Mesendoderm (in vitro differentiated cells): ENCODE results near the gene RYR3.

Experiments
- DNase-seq: peaks from one replicate; pipeline ENCODE4 v3.0.0; 2013
- H2AK5ac ChIP-seq: 2 replicates; pipeline ENCODE4 v1.6.1; 2013; ENCODE audit warnings: low read length, inconsistent platforms
- H2BK120ac ChIP-seq: 2 replicates; pipeline ENCODE4 v1.6.1; 2013; ENCODE audit warnings: low read depth, mild to moderate bottlenecking, low read length, moderate library complexity, mixed read lengths
- H2BK15ac ChIP-seq: replicated peaks from 2 replicates; pipeline ENCODE4 v1.6.1; 2013; ENCODE audit warnings: low read depth, mild to moderate bottlenecking, moderate library complexity
- H2BK5ac ChIP-seq: 2 replicates; pipeline ENCODE4 v1.6.1; 2013; ENCODE audit warnings: low read length, inconsistent platforms
- H3K18ac ChIP-seq: 2 replicates; pipeline ENCODE4 v1.6.1; 2013; ENCODE audit warnings: mild to moderate bottlenecking, low read length, mixed read lengths
- H3K23ac ChIP-seq: one replicate; pipeline ENCODE4 v1.6.1; 2013; ENCODE audit warnings: low read length
- H3K27ac ChIP-seq: 2 replicates; pipeline ENCODE4 v1.5.1; 2013; ENCODE audit warnings: low read depth, mild to moderate bottlenecking, inconsistent platforms, low read length, moderate library complexity
- H3K27me3 ChIP-seq: 2 replicates; pipeline ENCODE4 v1.6.1; 2013; ENCODE audit warnings: low read length, control low read depth, mild to moderate bottlenecking, inconsistent platforms; ENCODE audit not compliant: insufficient read depth, poor library complexity
- H3K36me3 ChIP-seq: 2 replicates; pipeline ENCODE4 v1.6.1; 2013; ENCODE audit warnings: low read length, inconsistent platforms; ENCODE audit not compliant: control insufficient read depth, insufficient read depth
- H3K4ac ChIP-seq: one replicate; pipeline ENCODE4 v1.6.1; 2013; ENCODE audit warnings: low read depth, mild to moderate bottlenecking, low read length, moderate library complexity
- H3K4me1 ChIP-seq: 2 replicates; pipeline ENCODE4 v1.6.1; 2013; ENCODE audit warnings: low read depth, low read length, inconsistent platforms; ENCODE audit not compliant: control insufficient read depth
- H3K4me2 ChIP-seq: 2 replicates; pipeline ENCODE4 v1.6.1; 2013; ENCODE audit warnings: low read length
- H3K4me3 ChIP-seq: 2 replicates; pipeline ENCODE4 v1.5.1; 2013; ENCODE audit warnings: mild to moderate bottlenecking, low read length
- H3K56ac ChIP-seq: one replicate; pipeline ENCODE4 v1.6.1; 2013; ENCODE audit warnings: low read length
- H3K79me1 ChIP-seq: 2 replicates; pipeline ENCODE4 v1.6.1; 2013; ENCODE audit warnings: low read length, inconsistent platforms
- H3K79me2 ChIP-seq: 2 replicates; pipeline ENCODE4 v1.6.1; 2013; ENCODE audit warnings: mild to moderate bottlenecking, low read length; ENCODE audit not compliant: control insufficient read depth, insufficient read depth
- H3K9ac ChIP-seq: 2 replicates; pipeline ENCODE4 v1.6.1; 2013; ENCODE audit warnings: low read length, inconsistent platforms
- H4K5ac ChIP-seq: one replicate; pipeline ENCODE4 v1.6.1; 2013; ENCODE audit warnings: low read length
- H4K8ac ChIP-seq: one replicate; pipeline ENCODE4 v1.6.1; 2013; ENCODE audit warnings: low read depth, mild to moderate bottlenecking, control low read depth, low read length, moderate library complexity
- WGBS: extraction: QIAGEN DNeasy Blood & Tissue Kit; methylation state at CpG from one replicate; pipeline ENCODE4 v1.1.7; 2013; ENCODE audit warnings: low lambda C conversion rate, missing lambda C conversion rate; ENCODE audit not compliant: insufficient coverage; ENCODE audit errors: extremely low coverage; 5-methylcytosine and 5-hydroxymethylcytosine counted together

Gene RYR3

DNA sequence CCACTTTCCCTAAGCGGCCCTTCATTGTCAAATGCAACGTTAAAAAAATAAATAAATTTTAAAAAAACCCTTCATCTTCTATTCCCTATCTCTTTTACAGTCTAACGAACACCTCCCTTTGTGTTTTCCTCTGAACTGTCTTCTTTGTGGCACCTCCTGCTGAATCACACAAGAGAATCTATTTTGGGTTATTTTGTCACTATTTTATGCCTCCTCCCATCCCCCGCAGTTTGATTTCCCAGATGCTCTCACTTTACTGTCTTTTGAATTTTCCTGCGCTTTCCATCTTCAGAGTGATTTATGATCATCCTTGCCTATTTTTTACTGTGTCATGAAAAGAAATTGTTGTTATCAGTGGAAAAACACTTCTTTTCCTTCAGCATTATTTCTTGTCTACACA is 32.5 kb downstream of the RYR3 start:
- Histone ChIP-seq H2BK15ac (no peak overlapping the region), H3K56ac (no peak overlapping the region)

DNA sequence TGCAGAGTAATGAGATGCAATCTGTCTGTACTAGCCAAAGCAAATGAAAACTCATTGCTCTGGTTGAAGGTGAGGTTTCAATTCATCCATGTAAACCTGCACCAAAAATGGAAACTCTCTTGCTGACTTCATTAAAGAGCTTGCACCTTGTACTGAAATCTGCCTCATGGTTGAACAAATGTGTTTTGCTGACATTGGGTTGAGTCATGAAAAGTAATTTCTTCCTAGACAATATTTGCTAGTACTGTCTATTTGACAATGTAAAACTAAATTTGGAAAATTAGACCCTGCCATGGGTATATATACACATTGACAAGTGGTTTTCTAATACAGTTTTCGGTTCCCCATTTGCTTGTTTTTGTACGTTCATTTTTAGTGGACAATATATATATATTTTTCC is 33.3 kb downstream of the RYR3 start:
- no peak overlapping the region for H3K4ac ChIP-seq
- no CpG with 5 or more reads among the region's 2 CpGs for WGBS
- H3K4me1 ChIP-seq, result no peaks in the 10 kb centered on the region
- DNase-seq, result no peak
- H3K18ac ChIP-seq, result no peak overlapping the region
- H3K23ac ChIP-seq, result no peak overlapping the region
- H3K56ac ChIP-seq, result no peak overlapping the region
- H3K4me2 ChIP-seq, result no peak overlapping the region
- H2BK120ac ChIP-seq, result no peak overlapping the region
- H4K5ac ChIP-seq, result no peak overlapping the region
- no peak overlapping the region for H2BK15ac ChIP-seq
- no peak overlapping the region for H2AK5ac ChIP-seq
- H3K79me1 ChIP-seq, result no peaks in the 10 kb centered on the region
- H3K4me3 ChIP-seq, result no peak overlapping the region
- no peak overlapping the region for H2BK5ac ChIP-seq
- H3K79me2 ChIP-seq, result no peaks in the 10 kb centered on the region
- H3K27ac ChIP-seq, result no peak overlapping the region
- no peaks in the 10 kb centered on the region for H3K36me3 ChIP-seq
- no peak overlapping the region for H3K9ac ChIP-seq
- H4K8ac ChIP-seq, result no peak overlapping the region
- H3K27me3 ChIP-seq, result no peaks in the 10 kb centered on the region

More for the DNA sequence above, 32.5 kb downstream of the RYR3 start:
- no peaks in the 10 kb centered on the region for H3K4me1 ChIP-seq
- H4K8ac ChIP-seq, result no peak overlapping the region
- no peak overlapping the region for H2AK5ac ChIP-seq
- H3K23ac ChIP-seq, result no peak overlapping the region
- 100% methylated on average over 3 of the region's 5 CpGs for WGBS
- no peak overlapping the region for H3K4me3 ChIP-seq
- no peak overlapping the region for H4K5ac ChIP-seq
- H3K79me2 ChIP-seq, result no peaks in the 10 kb centered on the region
- no peaks in the 10 kb centered on the region for H3K27me3 ChIP-seq
- H3K9ac ChIP-seq, result no peak overlapping the region
- no peak overlapping the region for H2BK5ac ChIP-seq
- H3K79me1 ChIP-seq, result no peaks in the 10 kb centered on the region
- no peak overlapping the region for H3K18ac ChIP-seq
- H2BK120ac ChIP-seq, result no peak overlapping the region
- no peak overlapping the region for H3K4ac ChIP-seq
- no peaks in the 10 kb centered on the region for H3K36me3 ChIP-seq
- H3K4me2 ChIP-seq, result no peak overlapping the region
- no peak for DNase-seq
- no peak overlapping the region for H3K27ac ChIP-seq

DNA sequence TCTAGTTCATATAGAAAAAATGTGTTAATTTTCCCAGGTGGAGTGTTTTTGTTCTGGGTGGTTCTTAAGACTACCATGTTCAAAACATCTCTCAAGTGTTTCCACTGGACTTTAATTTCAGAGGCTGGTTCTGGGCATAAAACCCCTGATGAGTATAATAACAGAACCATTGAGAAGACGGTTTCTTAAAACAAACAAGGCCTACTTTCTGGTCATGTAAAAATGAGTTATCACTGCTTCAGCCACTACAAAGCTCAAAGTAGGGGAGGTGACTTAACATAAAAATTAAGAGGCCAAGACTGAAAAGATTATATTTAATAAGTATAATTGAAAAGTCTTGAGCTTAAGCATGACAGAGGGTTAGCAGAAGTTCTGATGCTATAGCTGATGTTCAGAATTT is 33.8 kb downstream of the RYR3 start:
- no peak overlapping the region for H3K56ac ChIP-seq
- no peak overlapping the region for H2BK15ac ChIP-seq
- H3K36me3 ChIP-seq, result no peaks in the 10 kb centered on the region
- DNase-seq, result no peak
- no peak overlapping the region for H4K5ac ChIP-seq
- no peak overlapping the region for H3K27ac ChIP-seq
- H4K8ac ChIP-seq, result no peak overlapping the region
- H3K79me1 ChIP-seq, result no peaks in the 10 kb centered on the region
- H3K9ac ChIP-seq, result no peak overlapping the region
- H3K18ac ChIP-seq, result no peak overlapping the region
- H3K4me1 ChIP-seq, result no peaks in the 10 kb centered on the region
- no peak overlapping the region for H3K4me2 ChIP-seq
- no CpG with 5 or more reads among the region's 1 CpG for WGBS
- no peaks in the 10 kb centered on the region for H3K79me2 ChIP-seq
- H3K4me3 ChIP-seq, result no peak overlapping the region
- no peaks in the 10 kb centered on the region for H3K27me3 ChIP-seq
- H3K23ac ChIP-seq, result no peak overlapping the region
- H2BK5ac ChIP-seq, result no peak overlapping the region
- H2AK5ac ChIP-seq, result no peak overlapping the region
- no peak overlapping the region for H2BK120ac ChIP-seq
- H3K4ac ChIP-seq, result no peak overlapping the region

DNA sequence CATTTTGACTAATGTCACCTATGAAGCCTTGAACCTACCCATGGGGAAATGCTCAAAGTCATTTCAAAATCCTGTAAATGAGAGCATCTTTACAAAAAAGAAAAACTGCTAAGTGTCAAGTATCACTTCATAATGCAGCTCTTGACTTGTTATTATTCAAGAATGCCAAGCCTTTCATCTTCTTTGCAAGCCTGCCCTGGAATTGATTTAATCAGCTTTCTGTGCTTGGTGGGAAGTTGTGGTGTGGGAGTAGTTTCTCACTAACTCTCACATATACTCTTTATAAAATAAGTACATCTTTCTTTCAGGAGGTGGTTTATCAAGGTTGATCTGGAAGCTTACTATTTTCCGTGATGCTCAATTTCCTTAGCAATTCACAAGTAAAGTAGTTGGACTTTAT is 43.6 kb downstream of the RYR3 start:
- Histone ChIP-seq H3K56ac (no peak overlapping the region), H3K36me3 (no peaks in the 10 kb centered on the region), H3K27me3 (no peaks in the 10 kb centered on the region), H3K18ac (no peak overlapping the region), H3K9ac (no peak overlapping the region), H4K5ac (no peak overlapping the region), H3K4me1 (no peaks in the 10 kb centered on the region), H2BK5ac (no peak overlapping the region), H3K79me1 (no peaks in the 10 kb centered on the region), H2AK5ac (no peak overlapping the region), H2BK15ac (no peak overlapping the region), H3K27ac (no peak overlapping the region), H3K23ac (no peak overlapping the region), H3K4me2 (no peak overlapping the region), H3K4ac (no peak overlapping the region), H3K4me3 (no peak overlapping the region), H2BK120ac (no peak overlapping the region), H3K79me2 (no peaks in the 10 kb centered on the region), H4K8ac (no peak overlapping the region)
- WGBS, result no CpG with 5 or more reads among the region's 1 CpG
- DNase-seq, result peak; percentile 29

DNA sequence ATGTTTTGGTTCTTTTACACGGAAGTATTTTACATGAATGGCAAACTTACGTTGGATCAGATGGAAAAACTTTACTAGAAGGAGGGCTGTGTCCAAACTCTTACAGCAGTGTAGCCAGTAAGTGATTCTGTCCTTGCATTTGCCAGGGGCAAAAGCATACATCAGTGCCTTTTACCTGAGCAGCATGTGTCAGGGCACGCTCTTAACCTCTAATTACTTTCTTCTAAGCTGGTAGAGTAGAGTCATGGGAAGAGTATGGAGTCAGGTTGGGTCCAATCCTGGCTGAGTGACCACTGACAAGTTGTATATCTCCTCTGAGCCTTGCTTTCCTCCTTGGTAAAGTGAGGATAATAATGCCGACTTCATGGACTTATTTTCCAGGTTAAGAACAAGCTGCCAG is 47.1 kb downstream of the RYR3 start:
- H3K4me1 ChIP-seq, result no peaks in the 10 kb centered on the region
- no peak overlapping the region for H3K18ac ChIP-seq
- no peak overlapping the region for H3K23ac ChIP-seq
- H4K8ac ChIP-seq, result no peak overlapping the region
- no peak overlapping the region for H2AK5ac ChIP-seq
- H3K79me2 ChIP-seq, result no peaks in the 10 kb centered on the region
- peak overlapping the region; percentile 17 for H3K56ac ChIP-seq
- H3K4me3 ChIP-seq, result no peak overlapping the region
- no peak for DNase-seq
- H2BK5ac ChIP-seq, result no peak overlapping the region
- no peak overlapping the region for H3K4ac ChIP-seq
- no peak overlapping the region for H3K27ac ChIP-seq
- no peak overlapping the region for H2BK120ac ChIP-seq
- H3K79me1 ChIP-seq, result no peaks in the 10 kb centered on the region
- no peak overlapping the region for H2BK15ac ChIP-seq
- WGBS, result no CpG with 5 or more reads among the region's 4 CpGs
- no peaks in the 10 kb centered on the region for H3K27me3 ChIP-seq
- no peak overlapping the region for H3K4me2 ChIP-seq
- H3K36me3 ChIP-seq, result no peaks in the 10 kb centered on the region
- no peak overlapping the region for H4K5ac ChIP-seq
- no peak overlapping the region for H3K9ac ChIP-seq

DNA sequence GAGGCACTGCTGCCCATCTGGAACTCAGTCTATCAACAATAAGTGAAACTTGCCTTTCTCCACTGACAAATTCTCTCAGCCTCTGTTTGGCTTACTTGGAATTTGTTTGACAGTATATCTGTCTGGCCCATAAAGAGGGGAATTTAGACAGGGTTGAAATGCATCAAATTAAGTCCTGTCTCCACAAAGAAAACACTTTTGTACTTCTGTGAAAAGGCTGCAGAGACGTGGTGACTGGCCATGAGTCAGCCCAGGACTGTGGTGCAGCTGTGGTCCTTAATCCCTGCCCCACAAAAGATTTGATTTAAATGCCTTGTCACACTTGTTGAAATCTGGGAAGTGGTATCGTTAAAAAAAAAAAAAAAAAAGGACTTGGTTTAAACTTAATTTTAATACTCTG is 47.5 kb downstream of the RYR3 start:
- no peak overlapping the region for H2BK15ac ChIP-seq
- no peak overlapping the region for H3K56ac ChIP-seq
- H3K27me3 ChIP-seq, result no peaks in the 10 kb centered on the region
- H4K8ac ChIP-seq, result no peak overlapping the region
- no CpG with 5 or more reads among the region's 2 CpGs for WGBS
- H3K4me2 ChIP-seq, result no peak overlapping the region
- no peak overlapping the region for H2BK5ac ChIP-seq
- no peak for DNase-seq
- H3K4me1 ChIP-seq, result no peaks in the 10 kb centered on the region
- H3K4me3 ChIP-seq, result no peak overlapping the region
- no peak overlapping the region for H3K18ac ChIP-seq
- no peaks in the 10 kb centered on the region for H3K79me2 ChIP-seq
- no peak overlapping the region for H3K9ac ChIP-seq
- H4K5ac ChIP-seq, result no peak overlapping the region
- no peak overlapping the region for H3K4ac ChIP-seq
- no peaks in the 10 kb centered on the region for H3K79me1 ChIP-seq
- no peaks in the 10 kb centered on the region for H3K36me3 ChIP-seq
- no peak overlapping the region for H2BK120ac ChIP-seq
- H2AK5ac ChIP-seq, result no peak overlapping the region
- H3K23ac ChIP-seq, result no peak overlapping the region
- no peak overlapping the region for H3K27ac ChIP-seq
